ENCODE data around the gene DHFR2. TPM values are rescaled to one million over a fixed set of nuclear protein-coding genes. Genes with fewer than 3 reads are reported as not detected.
A peak's percentile ranks its signal among the peaks of the same experiment; 100 is the strongest.

DHFR2 gene
- total RNA-seq, 2 donors from 2014 or later, result 4.6 to 5.4 TPM

GRCh38 chr3:94069194-94069813, 6.6 kb upstream of the DHFR2 start:
- peaks cover 12% of the 10 kb centered on the region for H3K4me1 ChIP-seq
- no peak overlapping the region for H3K27ac ChIP-seq
- no peak overlapping the region for H3K4me3 ChIP-seq
- DNase-seq, result no peak
- no peak overlapping the region for H3K9ac ChIP-seq (ENCODE audit: low read depth in 2 of 2, low read length in 2 of 2)
- intact Hi-C loops (cut with DNase I), result loop anchor here (5.0 to 10.0 kb wide), 2 partner anchors 67 to 165 kb away; no protein-coding TSS in a partner anchor
- peak; percentile 59 for TF ChIP-seq CTCF (IDR thresholded peaks at IDR 0.05)
- no peaks in the 10 kb centered on the region for H3K36me3 ChIP-seq
- H3K9me3 ChIP-seq, result no peaks in the 10 kb centered on the region
- no peaks in the 10 kb centered on the region for H3K27me3 ChIP-seq

GRCh38 chr3:94066506-94067500, 4.1 kb upstream of the DHFR2 start:
- TF ChIP-seq CTCF (IDR thresholded peaks at IDR 0.05), result no peak
- Histone ChIP-seq H3K27me3 (no peaks in the 10 kb centered on the region), H3K4me1 (peaks cover 19% of the 10 kb centered on the region), H3K9me3 (no peaks in the 10 kb centered on the region), H3K36me3 (no peaks in the 10 kb centered on the region), H3K9ac (ENCODE audit: low read depth in 2 of 2, low read length in 2 of 2) (no peak overlapping the region), H3K4me3 (no peak overlapping the region), H3K27ac (no peak overlapping the region)
- no peak for DNase-seq
- intact Hi-C loops (cut with DNase I), result loop anchor here (5.0 to 10.0 kb wide), 2 partner anchors 65 to 162 kb away; no protein-coding TSS in a partner anchor

- Histone ChIP-seq H3K36me3 (no peaks in the 10 kb centered on the region), H3K4me1 (peaks cover 19% of the 10 kb centered on the region), H3K27ac (no peak overlapping the region), H3K4me3 (no peak overlapping the region), H3K9me3 (no peaks in the 10 kb centered on the region), H3K9ac (ENCODE audit: low read depth in 2 of 2, low read length in 2 of 2) (no peak overlapping the region), H3K27me3 (no peaks in the 10 kb centered on the region)
- intact Hi-C loops (cut with DNase I), result loop anchor here (5.0 to 10.0 kb wide), 2 partner anchors 64 to 161 kb away; no protein-coding TSS in a partner anchor
- TF ChIP-seq CTCF (IDR thresholded peaks at IDR 0.05), result no peak
- no peak for DNase-seq
These were observed 3.2 kb upstream of the DHFR2 start for GRCh38 chr3:94065819-94066480.

GRCh38 chr3:94065122-94065521, 2.4 kb upstream of the DHFR2 start:
- Histone ChIP-seq H3K27ac (no peak overlapping the region), H3K4me3 (no peak overlapping the region), H3K9me3 (no peaks in the 10 kb centered on the region), H3K4me1 (peaks cover 19% of the 10 kb centered on the region), H3K27me3 (no peaks in the 10 kb centered on the region), H3K9ac (ENCODE audit: low read depth in 2 of 2, low read length in 2 of 2) (peak overlapping the region in 1 of 2 donors; percentile 49), H3K36me3 (no peaks in the 10 kb centered on the region)
- no peak for TF ChIP-seq CTCF (IDR thresholded peaks at IDR 0.05)
- intact Hi-C loops (cut with DNase I), result loop anchor here (5.0 to 10.0 kb wide), 2 partner anchors 63 to 160 kb away; no protein-coding TSS in a partner anchor
- DNase-seq, result no peak

All from colonic mucosa (tissue), 4 donors.